NCI-H2107 treated with DMSO at 0.1 percent for 48 hours (cell line): ENCODE results near the gene LMNTD2.

ENCODE experiments used
- DNase-seq: peaks from one replicate; lab custom pipeline; 2025; ENCODE audit not compliant: unreplicated experiment; lab: John Stamatoyannopoulos, UW

Gene LMNTD2

GRCh38 chr11:560305-561147 is at the start of gene LMNTD2, which contains the start of gene RASSF7:
LMNTD2 (minus strand) TSS chr11:560738; CDS start chr11:560716, 22 bp downstream.
RASSF7 (plus strand) TSS chr11:560970; CDS start chr11:561769, 799 bp downstream.
- peak; percentile 77 for DNase-seq

- no peak for DNase-seq
These were observed 48.8 kb upstream of the LMNTD2 start for GRCh38 chr11:609341-609811.

- no peak for DNase-seq
These were observed 48.3 kb upstream of the LMNTD2 start for GRCh38 chr11:608791-609251.

- DNase-seq = no peak
These were observed 47.6 kb upstream of the LMNTD2 start for GRCh38 chr11:607971-608659.

- no peak for DNase-seq
These were observed 46.7 kb upstream of the LMNTD2 start for GRCh38 chr11:607020-607780.

- no peak for DNase-seq
These were observed 45.7 kb upstream of the LMNTD2 start for GRCh38 chr11:606245-606644.

GRCh38 chr11:605286-606129 is 45.0 kb upstream of the LMNTD2 start:
- DNase-seq = no peak

- no peak for DNase-seq
These were observed 42.6 kb upstream of the LMNTD2 start for GRCh38 chr11:603154-603553.

- no peak for DNase-seq
These were observed 41.2 kb upstream of the LMNTD2 start for GRCh38 chr11:601573-602245.

- no peak for DNase-seq
These were observed 37.6 kb upstream of the LMNTD2 start for GRCh38 chr11:598005-598680.

- no peak for DNase-seq
These were observed 36.7 kb upstream of the LMNTD2 start for GRCh38 chr11:597166-597725.

- DNase-seq = no peak
These were observed 35.8 kb upstream of the LMNTD2 start for GRCh38 chr11:596374-596773.

GRCh38 chr11:595400-595799 is 34.9 kb upstream of the LMNTD2 start:
- DNase-seq = no peak

GRCh38 chr11:593347-593746 is 32.8 kb upstream of the LMNTD2 start:
- DNase-seq = no peak

- no peak for DNase-seq
These were observed 32.4 kb upstream of the LMNTD2 start for GRCh38 chr11:592918-593317.

- no peak for DNase-seq
These were observed 32.0 kb upstream of the LMNTD2 start for GRCh38 chr11:592501-592900.

- no peak for DNase-seq
These were observed 30.5 kb upstream of the LMNTD2 start for GRCh38 chr11:590997-591396.

- DNase-seq = no peak
These were observed 29.3 kb upstream of the LMNTD2 start for GRCh38 chr11:589798-590197.

GRCh38 chr11:587978-588380 is 27.4 kb upstream of the LMNTD2 start:
- DNase-seq = no peak
